Measurements from ENCODE around the gene INPP4A.

DNA sequence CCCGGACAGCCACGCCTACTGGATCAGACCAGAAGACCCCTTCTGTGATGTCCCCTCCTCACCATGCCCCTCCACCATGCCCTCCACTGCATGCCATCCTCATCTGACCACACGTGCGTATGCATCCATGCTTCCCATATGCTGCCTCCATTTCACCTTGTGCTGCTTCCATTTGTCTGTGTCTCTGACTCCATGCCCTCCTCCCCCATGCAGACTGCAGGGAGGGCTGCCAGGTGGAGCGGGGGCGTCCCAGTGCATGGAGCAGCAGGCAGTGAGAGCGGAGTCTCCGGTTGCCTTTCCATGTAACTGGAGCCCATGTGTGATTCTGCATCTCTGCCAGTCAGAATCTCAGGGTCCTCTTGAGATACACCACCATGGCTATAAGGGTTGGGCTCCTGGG is 111.0 kb downstream of the INPP4A start:
- TF ChIP-seq ZFP30 (CRISPR knock-in tag; IDR thresholded peaks at IDR 0.05): no peak
- no peak for TF ChIP-seq CREB5 (CRISPR knock-in tag; IDR thresholded peaks at IDR 0.05; ENCODE audit: low read depth)
- TF ChIP-seq, protein P1, sequence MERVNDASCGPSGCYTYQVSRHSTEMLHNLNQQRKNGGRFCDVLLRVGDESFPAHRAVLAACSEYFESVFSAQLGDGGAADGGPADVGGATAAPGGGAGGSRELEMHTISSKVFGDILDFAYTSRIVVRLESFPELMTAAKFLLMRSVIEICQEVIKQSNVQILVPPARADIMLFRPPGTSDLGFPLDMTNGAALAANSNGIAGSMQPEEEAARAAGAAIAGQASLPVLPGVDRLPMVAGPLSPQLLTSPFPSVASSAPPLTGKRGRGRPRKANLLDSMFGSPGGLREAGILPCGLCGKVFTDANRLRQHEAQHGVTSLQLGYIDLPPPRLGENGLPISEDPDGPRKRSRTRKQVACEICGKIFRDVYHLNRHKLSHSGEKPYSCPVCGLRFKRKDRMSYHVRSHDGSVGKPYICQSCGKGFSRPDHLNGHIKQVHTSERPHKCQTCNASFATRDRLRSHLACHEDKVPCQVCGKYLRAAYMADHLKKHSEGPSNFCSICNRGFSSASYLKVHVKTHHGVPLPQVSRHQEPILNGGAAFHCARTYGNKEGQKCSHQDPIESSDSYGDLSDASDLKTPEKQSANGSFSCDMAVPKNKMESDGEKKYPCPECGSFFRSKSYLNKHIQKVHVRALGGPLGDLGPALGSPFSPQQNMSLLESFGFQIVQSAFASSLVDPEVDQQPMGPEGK (CRISPR knock-in tag; IDR thresholded peaks at IDR 0.05; ENCODE audit: borderline replicate concordance): no peak
- no peak for TF ChIP-seq CSDC2 (CRISPR knock-in tag; IDR thresholded peaks at IDR 0.05)
- TF ChIP-seq ARNTL (CRISPR knock-in tag; IDR thresholded peaks at IDR 0.05; ENCODE audit: borderline replicate concordance, low read depth): no peak
- no peak for TF ChIP-seq RARB (CRISPR knock-in tag; IDR thresholded peaks at IDR 0.05)
- TF ChIP-seq ESRRG (CRISPR knock-in tag; IDR thresholded peaks at IDR 0.05): no peak
- TF ChIP-seq, protein P2, sequence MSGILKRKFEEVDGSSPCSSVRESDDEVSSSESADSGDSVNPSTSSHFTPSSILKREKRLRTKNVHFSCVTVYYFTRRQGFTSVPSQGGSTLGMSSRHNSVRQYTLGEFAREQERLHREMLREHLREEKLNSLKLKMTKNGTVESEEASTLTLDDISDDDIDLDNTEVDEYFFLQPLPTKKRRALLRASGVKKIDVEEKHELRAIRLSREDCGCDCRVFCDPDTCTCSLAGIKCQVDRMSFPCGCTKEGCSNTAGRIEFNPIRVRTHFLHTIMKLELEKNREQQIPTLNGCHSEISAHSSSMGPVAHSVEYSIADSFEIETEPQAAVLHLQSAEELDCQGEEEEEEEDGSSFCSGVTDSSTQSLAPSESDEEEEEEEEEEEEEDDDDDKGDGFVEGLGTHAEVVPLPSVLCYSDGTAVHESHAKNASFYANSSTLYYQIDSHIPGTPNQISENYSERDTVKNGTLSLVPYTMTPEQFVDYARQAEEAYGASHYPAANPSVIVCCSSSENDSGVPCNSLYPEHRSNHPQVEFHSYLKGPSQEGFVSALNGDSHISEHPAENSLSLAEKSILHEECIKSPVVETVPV (CRISPR knock-in tag; IDR thresholded peaks at IDR 0.05): no peak
- TF ChIP-seq SNAI2 (CRISPR knock-in tag; IDR thresholded peaks at IDR 0.05): no peak

Measured in SK-N-SH treated with all-trans-retinoic acid at 6 μM for 48 hours (cell line).